Pericardium fibroblast (primary cell): ENCODE results near the gene AXIN2. TPM values are rescaled to one million over a fixed set of nuclear protein-coding genes. Genes with fewer than 3 reads are reported as not detected.

Experiments
- total RNA-seq: library from RNA; depleted of rRNA; stranded (reverse); fragments of >200 nt; gene quantifications from 2 replicates; pipeline ENCODE4 v1.2.3, GENCODE V29; 2015

Gene AXIN2, protein sequence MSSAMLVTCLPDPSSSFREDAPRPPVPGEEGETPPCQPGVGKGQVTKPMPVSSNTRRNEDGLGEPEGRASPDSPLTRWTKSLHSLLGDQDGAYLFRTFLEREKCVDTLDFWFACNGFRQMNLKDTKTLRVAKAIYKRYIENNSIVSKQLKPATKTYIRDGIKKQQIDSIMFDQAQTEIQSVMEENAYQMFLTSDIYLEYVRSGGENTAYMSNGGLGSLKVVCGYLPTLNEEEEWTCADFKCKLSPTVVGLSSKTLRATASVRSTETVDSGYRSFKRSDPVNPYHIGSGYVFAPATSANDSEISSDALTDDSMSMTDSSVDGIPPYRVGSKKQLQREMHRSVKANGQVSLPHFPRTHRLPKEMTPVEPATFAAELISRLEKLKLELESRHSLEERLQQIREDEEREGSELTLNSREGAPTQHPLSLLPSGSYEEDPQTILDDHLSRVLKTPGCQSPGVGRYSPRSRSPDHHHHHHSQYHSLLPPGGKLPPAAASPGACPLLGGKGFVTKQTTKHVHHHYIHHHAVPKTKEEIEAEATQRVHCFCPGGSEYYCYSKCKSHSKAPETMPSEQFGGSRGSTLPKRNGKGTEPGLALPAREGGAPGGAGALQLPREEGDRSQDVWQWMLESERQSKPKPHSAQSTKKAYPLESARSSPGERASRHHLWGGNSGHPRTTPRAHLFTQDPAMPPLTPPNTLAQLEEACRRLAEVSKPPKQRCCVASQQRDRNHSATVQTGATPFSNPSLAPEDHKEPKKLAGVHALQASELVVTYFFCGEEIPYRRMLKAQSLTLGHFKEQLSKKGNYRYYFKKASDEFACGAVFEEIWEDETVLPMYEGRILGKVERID
- 5.0 and 14.2 TPM in 2 replicates for total RNA-seq

DNA sequence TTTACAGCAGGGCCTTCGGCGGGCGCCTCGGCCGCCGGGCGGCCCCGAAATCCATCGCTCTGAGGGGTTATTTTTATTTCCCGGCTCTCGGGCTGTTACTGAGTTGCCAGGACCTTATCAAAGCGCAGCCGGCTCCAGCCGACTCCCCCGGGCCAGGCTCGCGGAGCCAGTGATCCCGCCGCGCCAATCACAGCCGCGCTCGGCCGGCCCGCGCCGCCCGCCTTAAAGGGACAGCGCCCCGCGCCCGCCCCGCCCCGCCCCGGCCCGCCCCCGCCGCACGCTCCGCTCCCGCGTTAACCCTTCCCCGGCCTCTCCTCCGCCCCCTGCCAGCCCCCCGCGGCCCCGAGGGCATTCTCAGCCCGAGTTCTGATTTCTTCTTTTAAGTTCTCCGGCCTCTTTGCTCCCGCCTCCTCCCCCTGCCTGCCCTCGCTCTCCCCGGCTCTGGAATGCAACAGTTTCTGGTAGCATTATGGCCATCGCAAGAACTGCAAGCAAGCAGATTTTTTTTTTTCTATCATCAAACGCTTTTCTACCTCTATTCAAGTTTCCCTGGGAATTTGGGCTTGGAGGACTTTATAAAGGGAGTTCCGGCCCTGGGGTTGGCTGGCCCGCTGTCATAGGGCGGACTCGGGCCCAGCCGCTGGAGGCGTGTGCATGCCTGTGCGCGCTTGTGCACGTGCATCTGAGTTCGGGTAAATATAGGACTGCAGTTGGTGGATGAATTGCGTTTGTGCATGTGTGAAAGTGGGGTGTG, at the start of gene AXIN2:
TSS of gene AXIN2 (minus strand) at position 197 of the 754 bp plus-strand sequence. CDS start 3,028 bp downstream, outside the sequence.

